Testis (tissue), 3 donors: ENCODE measurements around the gene RAD23A. TPM values are rescaled to one million over a fixed set of nuclear protein-coding genes. Genes with fewer than 3 reads are reported as not detected.
A peak's percentile ranks its signal among the peaks of the same experiment; 100 is the strongest.

Experiments used
- DNase-seq: peaks from one replicate; pipeline ENCODE4 v3.0.0-alpha.2; 2019
- H3K27ac ChIP-seq, 2 donors: fragments of 200-600 bp; sonication (generic); one replicate each; pipeline ENCODE4 v1.5.1; 2019
- H3K27me3 ChIP-seq: fragments of 200-600 bp; sonication (generic); one replicate; pipeline ENCODE4 v1.5.1; 2019
- H3K36me3 ChIP-seq: fragments of 200-600 bp; sonication (generic); one replicate; pipeline ENCODE4 v1.5.1; 2017; ENCODE audit warnings: low read depth; ENCODE audit errors: missing control alignments
- H3K4me1 ChIP-seq: fragments of 200-600 bp; sonication (generic); one replicate; pipeline ENCODE4 v1.5.1; 2019
- H3K4me3 ChIP-seq, 2 donors: fragments of 200-600 bp; sonication (generic); one replicate each; pipeline ENCODE4 v1.5.1; 2017 to 2019
- H3K9me3 ChIP-seq: fragments of 200-600 bp; sonication (generic); one replicate; pipeline ENCODE4 v1.5.1; 2017
- CTCF ChIP-seq, 3 experiments: fragments of 450-650 bp in 2 of 3; fragments of 200-600 bp in 1 of 3; sonication (generic) in 1 of 3; IDR thresholded peaks; one replicate each; pipeline ENCODE4 v1.5.1; 2016 to 2019; ENCODE audit warnings: antibody characterized with exemption in 3 of 3, mild to moderate bottlenecking in 2 of 3, moderate library complexity in 1 of 3
- POLR2A ChIP-seq: fragments of 450-650 bp; IDR thresholded peaks from one replicate; pipeline ENCODE4 v1.6.1; 2017; ENCODE audit warnings: antibody characterized with exemption, mild to moderate bottlenecking, moderate library complexity
- WGBS, 2 donors: methylation state at CpG; one replicate each; pipeline ENCODE4 v1.1.5; 2018; 5-methylcytosine and 5-hydroxymethylcytosine counted together
- intact Hi-C: fragments of 100-400 bp; cut with DNase I; formaldehyde crosslinking; loops from one replicate; pipeline ENCODE4 v1.15.1; 2023; ENCODE audit warnings: low total_unique reads
- polyA plus RNA-seq: library from polyadenylated mRNA; stranded (reverse); fragments of 350-450 nt; fragmentation: Illumina TruSeq; extraction: RNeasy Lipid Tissue Mini Kit (QIAGEN cat#74804); gene quantifications from one replicate; pipeline ENCODE4 v1.2.3, GENCODE V29; 2014; ENCODE audit warnings: low read depth, low replicate concordance; ENCODE audit not compliant: insufficient read depth
- total RNA-seq, 2 donors: library from RNA; depleted of rRNA; stranded (reverse); fragments of >200 nt; gene quantifications; one replicate each; pipeline ENCODE4 v1.2.3, GENCODE V29; 2016

The RAD23A gene
- total and polyA plus RNA-seq, 3 donors from 2014 or later = 114 to 174 (median 136) TPM

GRCh38 chr19:12933287-12934072 lies 12.2 kb upstream of the RAD23A start, which contains the start of gene FARSA:
FARSA (minus strand) TSS chr19:12933711; CDS start chr19:12933696, 15 bp downstream.
- 0 to 1% methylated on average over 42 to 48 of the region's 51 CpGs for WGBS, 2 donors
- Histone ChIP-seq H3K9me3 (no peaks in the 10 kb centered on the region), H3K4me1 (peaks cover 17% of the 10 kb centered on the region), H3K4me3 (peak within 1 kb of the TSS; percentile 96), H3K27ac (peak within 1 kb of the TSS; percentile 83 to 86), H3K36me3 (no peaks in the 10 kb centered on the region), H3K27me3 (no peaks in the 10 kb centered on the region)
- no peak for TF ChIP-seq POLR2A
- no peak for TF ChIP-seq CTCF (IDR thresholded peaks at IDR 0.05)
- intact Hi-C loops = no loop called here
- peak; percentile 98 for DNase-seq

GRCh38 chr19:12935071-12935470 lies 10.6 kb upstream of the RAD23A start:
- intact Hi-C loops = no loop called here

GRCh38 chr19:12936582-12936981 lies 9.1 kb upstream of the RAD23A start:
- Histone ChIP-seq H3K27me3 (no peaks in the 10 kb centered on the region), H3K9me3 (no peaks in the 10 kb centered on the region), H3K27ac (no peak overlapping the region), H3K4me3 (no peak overlapping the region), H3K36me3 (no peaks in the 10 kb centered on the region), H3K4me1 (peaks cover 29% of the 10 kb centered on the region)
- WGBS, 2 donors = 75 to 81% methylated on average over 7 of the region's 7 CpGs
- DNase-seq = no peak
- TF ChIP-seq POLR2A (no peak), CTCF (IDR thresholded peaks at IDR 0.05) (no peak)
- intact Hi-C loops = no loop called here

More at GRCh38 chr19:12935071-12935470, 10.6 kb upstream of the RAD23A start:
- Histone ChIP-seq H3K36me3 (no peaks in the 10 kb centered on the region), H3K4me1 (peaks cover 25% of the 10 kb centered on the region), H3K9me3 (no peaks in the 10 kb centered on the region), H3K4me3 (no peak overlapping the region), H3K27ac (no peak overlapping the region), H3K27me3 (no peaks in the 10 kb centered on the region)
- WGBS, 2 donors = 88 to 93% methylated on average over 10 of the region's 10 CpGs
- TF ChIP-seq POLR2A = no peak
- no peak for DNase-seq

GRCh38 chr19:12937093-12937926 lies 8.4 kb upstream of the RAD23A start:
- no peaks in the 10 kb centered on the region for H3K9me3 ChIP-seq
- no peaks in the 10 kb centered on the region for H3K27me3 ChIP-seq
- 17 to 21% methylated on average over 23 of the region's 23 CpGs for WGBS, 2 donors
- intact Hi-C loops = no loop called here
- peak; percentile 46 for DNase-seq
- H3K4me3 ChIP-seq = peak overlapping the region; percentile 84 to 98
- peak overlapping the region in 1 of 2 donors; percentile 58 for H3K27ac ChIP-seq
- H3K36me3 ChIP-seq = no peaks in the 10 kb centered on the region
- TF ChIP-seq POLR2A (no peak), CTCF (IDR thresholded peaks at IDR 0.05) (no peak)
- peaks cover 27% of the 10 kb centered on the region for H3K4me1 ChIP-seq
